Body of pancreas (tissue), 4 donors: ENCODE data around the gene FKBP15. TPM values are rescaled to one million over a fixed set of nuclear protein-coding genes. Genes with fewer than 3 reads are reported as not detected.

Experiments used
- ATAC-seq: fragments of 150-250 bp; one replicate; pipeline ENCODE4 v1.9.1; 2016
- DNase-seq, 4 donors: peaks; one replicate each; pipeline ENCODE4 v3.0.0-alpha.2; 2019
- H3K27ac ChIP-seq, 4 donors: fragments of 200-600 bp; sonication (generic); 1 replicate in 3 of 4; 2 replicates in 1 of 4; pipeline versions ENCODE4 v1.5.1 to v1.6.1; 2016 to 2019; ENCODE audit warnings: mild to moderate bottlenecking in 1 of 4, mixed read lengths in 1 of 4, moderate library complexity in 1 of 4
- H3K27me3 ChIP-seq, 2 donors: fragments of 200-600 bp; sonication (generic); one replicate each; pipeline ENCODE4 v1.6.0; 2016; ENCODE audit warnings: mild to moderate bottlenecking in 1 of 2
- H3K36me3 ChIP-seq, 2 donors: fragments of 200-600 bp; sonication (generic); replicated peaks in 1 of 2; 2 replicates each; pipeline ENCODE4 v1.5.1; 2016; ENCODE audit warnings: low read depth in 2 of 2; ENCODE audit not compliant: insufficient read depth in 1 of 2
- H3K4me1 ChIP-seq: fragments of 200-600 bp; sonication (generic); one replicate; pipeline ENCODE4 v1.6.0; 2016
- H3K4me3 ChIP-seq, 2 donors: fragments of 200-600 bp; sonication (generic); 1 replicate in 1 of 2; 2 replicates in 1 of 2; pipeline ENCODE4 v1.5.1; 2016 to 2019
- H3K9me3 ChIP-seq, 3 donors: fragments of 200-600 bp; sonication (generic); 1 replicate in 2 of 3; 2 replicates in 1 of 3; pipeline ENCODE4 v1.5.1; 2016
- CTCF ChIP-seq, 7 experiments: fragments of 450-650 bp in 4 of 7; fragments of 200-600 bp in 3 of 7; sonication (generic) in 3 of 7; IDR thresholded peaks; one replicate each; pipeline ENCODE4 v1.5.1; 2016 to 2019; ENCODE audit warnings: antibody characterized with exemption in 7 of 7
- POLR2A ChIP-seq, 3 donors: fragments of 450-650 bp; IDR thresholded peaks; one replicate each; pipeline ENCODE4 v1.6.1; 2016; ENCODE audit warnings: antibody characterized with exemption in 3 of 3, mild to moderate bottlenecking in 2 of 3
- WGBS, 2 donors: methylation state at CpG; one replicate each; pipeline ENCODE4 v1.1.5; 2017; 5-methylcytosine and 5-hydroxymethylcytosine counted together
- intact Hi-C: fragments of 100-400 bp; cut with DNase I; formaldehyde crosslinking; loops from one replicate; pipeline ENCODE4 v1.15.1; 2023
- total RNA-seq, 2 donors: library from RNA; depleted of rRNA; stranded (reverse); fragments of >200 nt; gene quantifications; one replicate each; pipeline ENCODE4 v1.1.0, GENCODE V29; 2016

FKBP15 gene
- total RNA-seq, 2 donors from 2014 or later = 15.8 to 21.3 TPM

GRCh38 chr9:113179839-113180238 is 41.2 kb downstream of the FKBP15 start:
- intact Hi-C loops = no loop called here
- TF ChIP-seq POLR2A (IDR thresholded peaks at IDR 0.05) = no peak
- no peak for TF ChIP-seq CTCF (IDR thresholded peaks at IDR 0.05)
- Histone ChIP-seq H3K4me1 (no peaks in the 10 kb centered on the region), H3K9me3 (no peaks in the 10 kb centered on the region), H3K27ac (no peak overlapping the region), H3K36me3 (peaks cover 5 to 36% of the 10 kb centered on the region in 2 donors), H3K27me3 (no peaks in the 10 kb centered on the region), H3K4me3 (no peak overlapping the region)
- ATAC-seq (no peak), DNase-seq (no peak)
- WGBS, 2 donors = 54 to 92% methylated on average over 1 of the region's 1 CpG

- H3K4me3 ChIP-seq = no peak overlapping the region
- H3K4me1 ChIP-seq = no peaks in the 10 kb centered on the region
- no peaks in the 10 kb centered on the region for H3K9me3 ChIP-seq
- no peak for DNase-seq
- intact Hi-C loops = no loop called here
- H3K27ac ChIP-seq = no peak overlapping the region
- TF ChIP-seq POLR2A (IDR thresholded peaks at IDR 0.05) (no peak), CTCF (IDR thresholded peaks at IDR 0.05) (no peak)
- ATAC-seq = no peak
- H3K27me3 ChIP-seq = no peaks in the 10 kb centered on the region
- H3K36me3 ChIP-seq = peaks cover under 1 to 36% of the 10 kb centered on the region in 2 donors
- WGBS, 2 donors = 95 to 96% methylated on average over 1 of the region's 1 CpG
Measured at GRCh38 chr9:113178087-113178486, 43.0 kb downstream of the FKBP15 start.

- Histone ChIP-seq H3K36me3 (peaks cover 0 to 41% of the 10 kb centered on the region in 2 donors), H3K27ac (no peak overlapping the region), H3K4me1 (no peaks in the 10 kb centered on the region), H3K9me3 (no peaks in the 10 kb centered on the region), H3K27me3 (no peaks in the 10 kb centered on the region), H3K4me3 (no peak overlapping the region)
- ATAC-seq = no peak
- 92 to 98% methylated on average over 2 of the region's 2 CpGs for WGBS, 2 donors
- DNase-seq = no peak
- intact Hi-C loops = no loop called here
- TF ChIP-seq POLR2A (IDR thresholded peaks at IDR 0.05) (no peak), CTCF (IDR thresholded peaks at IDR 0.05) (no peak)
Measured at GRCh38 chr9:113177251-113177650, 43.8 kb downstream of the FKBP15 start.

DNA sequence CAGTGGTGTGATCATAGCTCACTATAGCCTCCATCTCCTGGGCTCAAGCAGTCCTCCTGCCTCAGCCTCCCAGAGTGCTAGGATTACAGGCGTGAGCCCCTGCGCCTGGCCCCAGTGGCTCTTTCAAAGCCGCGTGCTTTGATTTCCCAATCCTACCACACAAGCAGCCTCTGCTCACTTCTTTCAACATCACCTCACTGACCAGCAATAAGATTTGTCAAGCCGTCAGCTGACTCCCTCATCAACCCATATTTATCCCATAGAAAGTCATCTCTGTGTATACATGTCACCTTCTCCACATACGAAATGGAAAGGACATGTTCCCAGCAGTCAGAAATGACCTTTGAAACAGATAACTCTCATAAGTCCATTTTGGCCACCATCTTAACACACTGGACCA is 44.3 kb downstream of the FKBP15 start:
- WGBS, 2 donors = 95 to 97% methylated on average over 6 of the region's 6 CpGs
- TF ChIP-seq POLR2A (IDR thresholded peaks at IDR 0.05) (no peak), CTCF (IDR thresholded peaks at IDR 0.05) (no peak)
- peaks cover 0 to 37% of the 10 kb centered on the region in 2 donors for H3K36me3 ChIP-seq
- no peak overlapping the region for H3K27ac ChIP-seq
- ATAC-seq (no peak), DNase-seq (no peak)
- H3K9me3 ChIP-seq = no peaks in the 10 kb centered on the region
- H3K27me3 ChIP-seq = no peaks in the 10 kb centered on the region
- H3K4me1 ChIP-seq = no peaks in the 10 kb centered on the region
- intact Hi-C loops = no loop called here
- H3K4me3 ChIP-seq = no peak overlapping the region

DNA sequence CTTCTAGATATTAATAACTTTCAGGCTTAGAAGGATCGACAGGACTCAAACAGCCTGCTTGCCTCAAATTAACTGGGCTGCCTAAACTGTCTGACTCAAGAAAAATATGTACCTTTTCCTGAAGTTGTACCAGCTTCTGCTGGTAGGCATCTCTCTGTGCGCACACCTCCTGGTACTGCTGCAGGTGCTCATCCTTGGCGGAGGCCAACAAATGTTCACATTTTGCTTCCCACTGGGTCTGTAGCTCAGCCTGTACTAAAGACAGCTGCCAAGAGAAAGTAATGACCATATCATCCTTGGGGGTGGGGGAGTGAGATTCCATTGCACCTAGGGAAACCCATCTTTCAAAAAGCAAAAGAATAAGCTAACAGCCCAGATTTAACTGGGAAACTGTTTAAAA is 47.7 kb downstream of the FKBP15 start:
- intact Hi-C loops = no loop called here
- Histone ChIP-seq H3K4me3 (no peak overlapping the region), H3K4me1 (no peaks in the 10 kb centered on the region), H3K36me3 (peaks cover 12 to 55% of the 10 kb centered on the region in 2 donors), H3K27me3 (no peaks in the 10 kb centered on the region), H3K9me3 (no peaks in the 10 kb centered on the region), H3K27ac (no peak overlapping the region)
- 89 to 98% methylated on average over 3 of the region's 3 CpGs for WGBS, 2 donors
- ATAC-seq (no peak), DNase-seq (no peak)
- no peak for TF ChIP-seq CTCF (IDR thresholded peaks at IDR 0.05)
- no peak for TF ChIP-seq POLR2A (IDR thresholded peaks at IDR 0.05)
